Measurements from ENCODE around the gene SLC38A5. TPM values are rescaled to one million over a fixed set of nuclear protein-coding genes. Genes with fewer than 3 reads are reported as not detected.

Gene SLC38A5
- total RNA-seq, 1 experiment from 2014 or later = 43.8 TPM

Small RNA genes lying within 50 kb of the gene (small RNA-seq; reads per million reads assigned to genes)
- 0 reads per million in 2 experiments for gene AL606490.4

Other genes starting within 250 kb of the SLC38A5 start
- not detected in 2 replicates for gene SSX1, start 214.9 kb downstream of the SLC38A5 start, total RNA-seq (2014; rRNA removed; shearing (Covaris generic))
- gene SSX3, start 113.6 kb downstream of the SLC38A5 start, total RNA-seq (2014; rRNA removed; shearing (Covaris generic)) = not detected in 2 replicates
- not detected in 2 replicates for gene SSX4, start 86.7 kb downstream of the SLC38A5 start, total RNA-seq (2014; rRNA removed; shearing (Covaris generic))
- gene SSX4B, start 58.3 kb downstream of the SLC38A5 start, total RNA-seq (2014; rRNA removed; shearing (Covaris generic)) = not detected in 2 replicates
- gene FTSJ1, start 5.9 kb upstream of the SLC38A5 start, total RNA-seq (2014; rRNA removed; shearing (Covaris generic)) = 74.8 and 93.3 TPM in 2 replicates
- gene PORCN, start 38.7 kb upstream of the SLC38A5 start, total RNA-seq (2014; rRNA removed; shearing (Covaris generic)) = 12.0 and 13.9 TPM in 2 replicates
- 39.8 and 48.9 TPM in 2 replicates for gene EBP, start 51.5 kb upstream of the SLC38A5 start, total RNA-seq (2014; rRNA removed; shearing (Covaris generic))
- gene TBC1D25, start 69.5 kb upstream of the SLC38A5 start, total RNA-seq (2014; rRNA removed; shearing (Covaris generic)) = 6.9 and 7.2 TPM in 2 replicates
- gene RBM3, start 104.2 kb upstream of the SLC38A5 start, total RNA-seq (2014; rRNA removed; shearing (Covaris generic)) = 304 and 352 TPM in 2 replicates
- gene WDR13, start 127.2 kb upstream of the SLC38A5 start, total RNA-seq (2014; rRNA removed; shearing (Covaris generic)) = 77.2 and 81.0 TPM in 2 replicates
- 0.20 TPM in 1 of 2 replicates, not detected in the other for gene WAS, start 213.5 kb upstream of the SLC38A5 start, total RNA-seq (2014; rRNA removed; shearing (Covaris generic))
- gene SUV39H1, start 226.5 kb upstream of the SLC38A5 start, total RNA-seq (2014; rRNA removed; shearing (Covaris generic)) = 9.0 and 9.5 TPM in 2 replicates

Data from NCI-H460 (cell line).